Left renal pelvis (tissue), 4 donors: ENCODE data around the gene CYLD. TPM values are rescaled to one million over a fixed set of nuclear protein-coding genes. Genes with fewer than 3 reads are reported as not detected.

ENCODE experiments used
- DNase-seq, 4 donors: peaks; one replicate each; pipeline ENCODE4 v3.0.0-alpha.2; 2013; ENCODE audit warnings: low read depth in 4 of 4, low spot score in 3 of 4
- polyA plus RNA-seq, 4 donors: library from polyadenylated mRNA; unstranded; fragments of 120-200 nt; gene quantifications; one replicate each; pipeline ENCODE4 v1.2.1, GENCODE V29; 2013; ENCODE audit not compliant: insufficient read length in 4 of 4

CYLD gene
- polyA plus RNA-seq, 4 donors: 24.9 to 29.5 (median 26.8) TPM

GRCh38 chr16:50839356-50839755 lies 97.5 kb downstream of the CYLD start:
- no peak for DNase-seq

GRCh38 chr16:50839920-50840729 lies 98.2 kb downstream of the CYLD start:
- no peak for DNase-seq

- no peak for DNase-seq
Measured at GRCh38 chr16:50841081-50841886, 99.4 kb downstream of the CYLD start.

- no peak for DNase-seq
Measured at GRCh38 chr16:50842013-50842505, 100.2 kb downstream of the CYLD start.

GRCh38 chr16:50842589-50842988 lies 100.7 kb downstream of the CYLD start:
- DNase-seq: no peak

- DNase-seq: no peak
Measured at GRCh38 chr16:50844840-50845239, 103.0 kb downstream of the CYLD start.

GRCh38 chr16:50845296-50845695 lies 103.4 kb downstream of the CYLD start:
- no peak for DNase-seq

GRCh38 chr16:50846511-50846910 lies 104.6 kb downstream of the CYLD start:
- DNase-seq: no peak

- DNase-seq: no peak
Measured at GRCh38 chr16:50847166-50847565, 105.3 kb downstream of the CYLD start.

- no peak for DNase-seq
Measured at GRCh38 chr16:50848755-50849514, 107.0 kb downstream of the CYLD start.

Other genes with a start within 250 kb of the CYLD start
- 10 to 100 TPM in 3 of 4 donors, 1 to 10 TPM in 1; 8.3 to 13.3 (median 11.9) TPM for gene NKD1, start 193.7 kb upstream of the CYLD start, polyA plus RNA-seq
- gene SNX20, start 60.8 kb upstream of the CYLD start, polyA plus RNA-seq: under 1 TPM; 0.46 to 0.81 (median 0.61) TPM
- under 1 TPM; 0.34 to 0.54 (median 0.46) TPM for gene NOD2, start 48.5 kb upstream of the CYLD start, polyA plus RNA-seq